Activated CD4-positive, alpha-beta T cell treated with anti-CD3 and anti-CD28 coated beads, Interleukin-2, amount 50 U/mL, for 24 hours (primary cell): Measurements from ENCODE around the gene BRIX1.
"Not testable (repeated sequence)": the region's sequence is repeated elsewhere in the genome, so short reads cannot be mapped to it uniquely, and the experiment has no call there.

Experiments
- DNase-seq, 2 donors: peaks; one replicate each; pipeline ENCODE4 v3.0.0-alpha.2; 2020; ENCODE audit warnings: low read depth in 1 of 2, low spot score in 1 of 2

BRIX1 gene

DNA sequence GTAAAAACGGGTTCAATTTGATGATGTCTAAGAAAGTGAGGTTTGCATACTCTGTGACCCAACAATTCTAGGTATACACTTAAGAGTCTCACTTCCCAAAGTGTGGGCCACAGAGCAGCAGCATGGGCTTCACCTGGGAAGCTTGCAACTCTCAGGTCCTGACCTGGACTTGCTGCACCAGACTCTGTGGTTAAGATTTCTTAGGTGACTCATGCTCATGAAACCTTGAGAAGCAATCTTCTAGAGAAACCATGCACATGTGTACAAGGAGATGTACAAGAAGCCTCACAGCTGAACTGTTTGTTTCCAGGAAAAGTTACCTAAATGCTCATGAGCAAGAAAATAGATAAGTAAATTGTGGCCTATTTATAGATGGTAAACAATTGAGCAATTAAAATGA, 43.8 kb downstream of the BRIX1 start:
- DNase-seq, result no peak

GRCh38 chr5:34967540-34967939, 52.0 kb downstream of the BRIX1 start:
- no peak for DNase-seq

DNA sequence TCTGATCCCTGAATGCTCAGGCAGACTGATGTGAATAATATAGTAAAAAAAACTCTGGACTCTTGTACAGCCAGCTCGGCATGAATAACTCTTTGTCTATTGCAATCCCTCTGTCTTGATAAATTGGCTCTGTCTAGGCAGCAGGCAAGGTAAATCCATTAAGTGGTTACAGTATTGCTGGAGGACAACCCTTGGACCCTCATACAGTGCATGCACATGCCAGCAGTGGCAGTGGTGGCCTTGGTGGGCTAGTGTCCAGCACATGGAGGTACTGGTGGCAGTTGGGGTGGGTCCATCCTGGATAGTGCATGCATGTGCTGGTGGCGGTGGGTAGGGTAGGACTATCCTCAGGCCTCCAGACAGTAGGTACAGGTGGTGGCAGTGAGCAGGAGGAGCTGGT, 52.7 kb downstream of the BRIX1 start:
- DNase-seq, result no peak

- no peak for DNase-seq
These were observed 55.0 kb downstream of the BRIX1 start for GRCh38 chr5:34970552-34970951.

- not testable (repeated sequence) for DNase-seq
These were observed 56.1 kb downstream of the BRIX1 start for GRCh38 chr5:34971655-34972054.
